ENCODE results near the gene EXOC7. TPM values are rescaled to one million over a fixed set of nuclear protein-coding genes. Genes with fewer than 3 reads are reported as not detected.

The EXOC7 gene
- total and polyA plus RNA-seq, 2 of the 8 experiments (the other 6 are each of a cell fraction or from before 2014, with no cell fraction given), result 77.1 to 92.6 TPM

DNA sequence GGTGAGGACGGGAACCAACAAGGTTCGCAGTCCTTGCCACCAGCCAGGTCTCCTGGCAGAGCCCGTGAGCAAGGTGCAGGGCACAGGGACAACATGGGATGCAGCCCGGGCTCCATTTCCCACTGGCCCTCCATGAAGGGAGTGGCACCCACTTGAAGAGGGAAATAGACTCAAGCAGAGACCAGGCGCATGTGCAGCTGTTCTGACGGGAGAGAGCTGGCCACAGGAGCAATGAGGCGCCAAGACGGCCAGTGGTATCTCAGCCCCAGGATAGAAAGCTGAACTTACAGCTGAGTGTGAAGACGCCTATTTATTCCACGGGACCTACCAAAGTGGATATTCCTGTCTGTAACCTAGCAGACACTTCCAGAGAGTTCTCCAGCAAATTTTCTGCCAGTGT is 45.6 kb upstream of the EXOC7 start (continued):
- TF ChIP-seq, protein P1, sequence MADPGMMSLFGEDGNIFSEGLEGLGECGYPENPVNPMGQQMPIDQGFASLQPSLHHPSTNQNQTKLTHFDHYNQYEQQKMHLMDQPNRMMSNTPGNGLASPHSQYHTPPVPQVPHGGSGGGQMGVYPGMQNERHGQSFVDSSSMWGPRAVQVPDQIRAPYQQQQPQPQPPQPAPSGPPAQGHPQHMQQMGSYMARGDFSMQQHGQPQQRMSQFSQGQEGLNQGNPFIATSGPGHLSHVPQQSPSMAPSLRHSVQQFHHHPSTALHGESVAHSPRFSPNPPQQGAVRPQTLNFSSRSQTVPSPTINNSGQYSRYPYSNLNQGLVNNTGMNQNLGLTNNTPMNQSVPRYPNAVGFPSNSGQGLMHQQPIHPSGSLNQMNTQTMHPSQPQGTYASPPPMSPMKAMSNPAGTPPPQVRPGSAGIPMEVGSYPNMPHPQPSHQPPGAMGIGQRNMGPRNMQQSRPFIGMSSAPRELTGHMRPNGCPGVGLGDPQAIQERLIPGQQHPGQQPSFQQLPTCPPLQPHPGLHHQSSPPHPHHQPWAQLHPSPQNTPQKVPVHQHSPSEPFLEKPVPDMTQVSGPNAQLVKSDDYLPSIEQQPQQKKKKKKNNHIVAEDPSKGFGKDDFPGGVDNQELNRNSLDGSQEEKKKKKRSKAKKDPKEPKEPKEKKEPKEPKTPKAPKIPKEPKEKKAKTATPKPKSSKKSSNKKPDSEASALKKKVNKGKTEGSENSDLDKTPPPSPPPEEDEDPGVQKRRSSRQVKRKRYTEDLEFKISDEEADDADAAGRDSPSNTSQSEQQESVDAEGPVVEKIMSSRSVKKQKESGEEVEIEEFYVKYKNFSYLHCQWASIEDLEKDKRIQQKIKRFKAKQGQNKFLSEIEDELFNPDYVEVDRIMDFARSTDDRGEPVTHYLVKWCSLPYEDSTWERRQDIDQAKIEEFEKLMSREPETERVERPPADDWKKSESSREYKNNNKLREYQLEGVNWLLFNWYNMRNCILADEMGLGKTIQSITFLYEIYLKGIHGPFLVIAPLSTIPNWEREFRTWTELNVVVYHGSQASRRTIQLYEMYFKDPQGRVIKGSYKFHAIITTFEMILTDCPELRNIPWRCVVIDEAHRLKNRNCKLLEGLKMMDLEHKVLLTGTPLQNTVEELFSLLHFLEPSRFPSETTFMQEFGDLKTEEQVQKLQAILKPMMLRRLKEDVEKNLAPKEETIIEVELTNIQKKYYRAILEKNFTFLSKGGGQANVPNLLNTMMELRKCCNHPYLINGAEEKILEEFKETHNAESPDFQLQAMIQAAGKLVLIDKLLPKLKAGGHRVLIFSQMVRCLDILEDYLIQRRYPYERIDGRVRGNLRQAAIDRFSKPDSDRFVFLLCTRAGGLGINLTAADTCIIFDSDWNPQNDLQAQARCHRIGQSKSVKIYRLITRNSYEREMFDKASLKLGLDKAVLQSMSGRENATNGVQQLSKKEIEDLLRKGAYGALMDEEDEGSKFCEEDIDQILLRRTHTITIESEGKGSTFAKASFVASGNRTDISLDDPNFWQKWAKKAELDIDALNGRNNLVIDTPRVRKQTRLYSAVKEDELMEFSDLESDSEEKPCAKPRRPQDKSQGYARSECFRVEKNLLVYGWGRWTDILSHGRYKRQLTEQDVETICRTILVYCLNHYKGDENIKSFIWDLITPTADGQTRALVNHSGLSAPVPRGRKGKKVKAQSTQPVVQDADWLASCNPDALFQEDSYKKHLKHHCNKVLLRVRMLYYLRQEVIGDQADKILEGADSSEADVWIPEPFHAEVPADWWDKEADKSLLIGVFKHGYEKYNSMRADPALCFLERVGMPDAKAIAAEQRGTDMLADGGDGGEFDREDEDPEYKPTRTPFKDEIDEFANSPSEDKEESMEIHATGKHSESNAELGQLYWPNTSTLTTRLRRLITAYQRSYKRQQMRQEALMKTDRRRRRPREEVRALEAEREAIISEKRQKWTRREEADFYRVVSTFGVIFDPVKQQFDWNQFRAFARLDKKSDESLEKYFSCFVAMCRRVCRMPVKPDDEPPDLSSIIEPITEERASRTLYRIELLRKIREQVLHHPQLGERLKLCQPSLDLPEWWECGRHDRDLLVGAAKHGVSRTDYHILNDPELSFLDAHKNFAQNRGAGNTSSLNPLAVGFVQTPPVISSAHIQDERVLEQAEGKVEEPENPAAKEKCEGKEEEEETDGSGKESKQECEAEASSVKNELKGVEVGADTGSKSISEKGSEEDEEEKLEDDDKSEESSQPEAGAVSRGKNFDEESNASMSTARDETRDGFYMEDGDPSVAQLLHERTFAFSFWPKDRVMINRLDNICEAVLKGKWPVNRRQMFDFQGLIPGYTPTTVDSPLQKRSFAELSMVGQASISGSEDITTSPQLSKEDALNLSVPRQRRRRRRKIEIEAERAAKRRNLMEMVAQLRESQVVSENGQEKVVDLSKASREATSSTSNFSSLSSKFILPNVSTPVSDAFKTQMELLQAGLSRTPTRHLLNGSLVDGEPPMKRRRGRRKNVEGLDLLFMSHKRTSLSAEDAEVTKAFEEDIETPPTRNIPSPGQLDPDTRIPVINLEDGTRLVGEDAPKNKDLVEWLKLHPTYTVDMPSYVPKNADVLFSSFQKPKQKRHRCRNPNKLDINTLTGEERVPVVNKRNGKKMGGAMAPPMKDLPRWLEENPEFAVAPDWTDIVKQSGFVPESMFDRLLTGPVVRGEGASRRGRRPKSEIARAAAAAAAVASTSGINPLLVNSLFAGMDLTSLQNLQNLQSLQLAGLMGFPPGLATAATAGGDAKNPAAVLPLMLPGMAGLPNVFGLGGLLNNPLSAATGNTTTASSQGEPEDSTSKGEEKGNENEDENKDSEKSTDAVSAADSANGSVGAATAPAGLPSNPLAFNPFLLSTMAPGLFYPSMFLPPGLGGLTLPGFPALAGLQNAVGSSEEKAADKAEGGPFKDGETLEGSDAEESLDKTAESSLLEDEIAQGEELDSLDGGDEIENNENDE (IDR thresholded peaks at IDR 0.05; ENCODE audit: insufficient replicate concordance, low read length), result no peak
- no peak for TF ChIP-seq RAD21 (IDR thresholded peaks at IDR 0.05 in 1 of 2, conservative IDR thresholded peaks at IDR 0.05 in 1 of 2; ENCODE audit: low read depth in 2 of 2, low read length in 2 of 2)

Measured in H1 (cell line).